Right renal pelvis (tissue), 4 donors: ENCODE data around the gene IPO11. TPM values are rescaled to one million over a fixed set of nuclear protein-coding genes. Genes with fewer than 3 reads are reported as not detected.

Experiments used
- polyA plus RNA-seq, 4 donors: library from polyadenylated mRNA; unstranded; fragments of 120-200 nt; gene quantifications; one replicate each; pipeline ENCODE4 v1.2.1, GENCODE V29; 2013; ENCODE audit not compliant: insufficient read length in 4 of 4

IPO11 gene
- polyA plus RNA-seq, 4 donors: 35.7 to 42.6 (median 39.7) TPM

Other genes with a start within 250 kb of the IPO11 start
- 10 to 100 TPM; 46.5 to 59.7 (median 54.9) TPM for gene KIF2A, start 106.6 kb upstream of the IPO11 start, polyA plus RNA-seq
- gene DIMT1, start 8.9 kb upstream of the IPO11 start, polyA plus RNA-seq: 10 to 100 TPM; 33.3 to 43.5 (median 40.3) TPM
- 1 to 10 TPM; 5.5 to 9.2 (median 7.0) TPM for gene LRRC70, start 166.1 kb downstream of the IPO11 start, polyA plus RNA-seq